ENCODE results near the gene FYB1.
"Not testable (repeated sequence)": the region's sequence is repeated elsewhere in the genome, so short reads cannot be mapped to it uniquely, and the experiment has no call there.

The FYB1 gene

DNA sequence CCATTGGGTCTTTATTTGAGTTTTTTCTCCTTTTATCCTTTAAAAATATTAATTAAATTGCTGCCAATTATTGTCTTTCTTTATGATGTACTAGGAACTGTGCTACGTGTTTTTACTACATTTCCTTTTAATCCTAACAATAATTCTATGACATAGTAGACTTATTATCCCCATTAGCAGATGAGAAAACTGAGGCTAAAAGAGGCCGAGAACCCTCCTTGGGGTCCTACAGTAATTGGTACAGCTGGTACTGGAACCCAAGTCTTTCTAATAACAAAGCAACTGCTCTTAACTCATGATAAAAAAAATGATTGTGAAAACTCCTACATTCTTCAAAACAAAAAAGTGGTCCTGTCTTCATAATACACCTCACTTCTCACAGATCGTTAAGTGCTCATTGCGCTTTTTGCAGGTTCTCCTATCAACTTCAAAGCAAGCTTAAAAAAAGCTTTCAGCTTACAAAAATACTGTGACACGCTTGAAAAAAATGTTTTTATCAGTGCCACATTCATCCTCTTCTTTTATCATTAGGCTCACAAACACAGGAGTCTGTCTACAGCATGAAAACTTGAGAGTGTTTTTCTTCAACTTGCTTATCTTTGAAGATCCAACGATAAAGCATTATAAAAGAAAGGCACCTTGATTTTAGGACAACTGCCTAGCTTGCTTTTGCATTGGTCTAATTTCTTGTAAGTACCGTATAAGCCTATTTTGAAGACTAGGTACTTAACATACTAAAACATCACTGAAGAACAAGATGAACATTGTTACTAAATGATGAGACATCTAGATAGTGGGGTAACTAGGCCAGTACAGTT lies 32.4 kb downstream of the FYB1 start:
- no peak for DNase-seq

DNA sequence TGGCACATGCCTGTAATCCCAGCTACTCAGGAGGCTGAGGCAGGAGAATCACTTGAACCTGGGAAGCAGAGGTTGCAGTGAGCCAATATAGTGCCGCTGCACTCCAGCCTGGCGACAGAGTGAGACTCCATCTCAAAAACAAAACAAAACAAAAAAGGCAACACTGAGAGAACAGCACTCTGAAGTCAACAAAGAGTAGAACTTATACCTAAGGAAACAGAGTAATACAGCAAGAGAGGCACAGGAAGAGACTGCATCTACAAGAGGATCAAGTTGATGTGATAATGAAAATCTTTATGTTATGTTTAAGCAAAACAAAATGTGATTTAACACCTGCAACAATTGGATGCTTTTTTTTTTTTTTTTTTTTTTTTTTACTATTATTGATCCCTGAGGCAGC lies 33.1 kb downstream of the FYB1 start:
- DNase-seq: no peak

DNA sequence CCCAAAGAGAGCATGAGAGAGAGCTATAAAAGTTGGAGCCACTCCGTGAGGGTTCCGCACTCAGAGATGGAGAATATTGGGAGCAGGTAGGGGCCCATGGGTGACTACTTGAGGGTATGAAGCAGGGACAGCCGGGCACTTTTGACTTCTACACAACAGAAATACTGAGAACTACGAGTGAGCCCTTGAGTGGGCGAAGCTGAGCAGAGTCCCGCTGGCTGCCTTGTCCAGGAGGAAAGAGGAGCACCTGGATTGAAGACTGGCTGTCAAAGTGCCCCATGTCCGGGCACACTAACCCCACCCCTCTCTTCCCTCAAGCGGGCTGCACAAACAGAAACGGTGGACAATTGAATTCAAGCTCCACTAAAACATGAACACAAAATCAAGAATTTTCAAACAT lies 33.6 kb downstream of the FYB1 start:
- no peak for DNase-seq

DNA sequence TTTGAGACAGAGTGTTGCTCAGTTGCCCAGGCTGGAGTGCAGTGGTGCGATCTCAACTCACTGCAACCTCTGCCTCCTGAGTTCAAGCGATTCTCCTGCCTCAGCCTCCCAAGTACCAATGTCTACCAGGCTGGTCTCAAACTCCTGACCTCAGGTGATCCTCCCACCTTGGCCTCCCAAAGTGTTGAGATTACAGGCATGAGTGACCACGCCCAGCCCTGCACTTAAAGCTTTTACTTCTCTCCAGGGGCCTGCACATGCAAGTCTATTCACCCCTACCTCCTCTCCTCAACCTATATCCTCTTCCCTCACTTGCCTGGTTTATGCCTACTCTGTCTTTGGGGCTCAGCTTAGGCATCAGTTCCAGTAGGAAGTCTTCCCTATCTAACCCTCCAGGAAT lies 39.8 kb downstream of the FYB1 start:
- not testable (repeated sequence) for DNase-seq

DNA sequence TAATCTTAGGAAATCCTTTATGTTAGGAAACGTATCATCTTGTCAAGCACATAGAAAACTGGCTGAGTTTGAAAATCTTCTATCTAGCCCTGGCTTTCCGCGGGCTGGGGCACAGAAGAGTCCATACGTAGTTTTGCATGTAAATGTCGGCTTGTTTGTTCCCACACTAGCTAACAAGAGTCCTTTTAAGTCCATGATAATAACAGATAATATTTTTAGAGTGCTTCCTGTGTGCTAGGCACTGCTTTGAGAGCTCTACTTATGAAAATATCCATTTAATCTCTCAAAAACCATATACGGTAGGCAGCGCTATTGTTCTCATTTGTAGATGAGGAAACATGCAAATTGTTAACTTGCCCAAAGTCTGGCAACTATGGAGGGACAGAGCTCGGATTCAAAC lies 40.5 kb downstream of the FYB1 start:
- no peak for DNase-seq

DNA sequence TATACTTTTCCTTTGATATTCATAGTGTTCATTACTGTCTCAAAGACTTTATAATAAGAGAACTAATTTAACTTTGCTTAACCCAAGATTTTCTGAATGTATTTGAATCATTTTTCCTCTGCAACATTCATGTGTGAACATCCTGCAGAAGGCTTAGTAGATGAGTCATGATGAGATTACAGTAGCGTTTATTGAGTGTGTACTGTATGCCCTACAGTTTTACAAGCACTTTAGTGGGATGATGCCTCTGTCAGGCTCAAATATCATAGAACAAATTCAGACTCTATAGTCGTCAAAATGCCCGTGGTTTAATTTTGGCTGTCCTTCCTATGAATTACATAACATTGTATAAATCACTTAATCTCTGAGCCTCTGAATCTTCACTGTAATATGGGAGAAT lies 41.2 kb downstream of the FYB1 start:
- no peak for DNase-seq

DNA sequence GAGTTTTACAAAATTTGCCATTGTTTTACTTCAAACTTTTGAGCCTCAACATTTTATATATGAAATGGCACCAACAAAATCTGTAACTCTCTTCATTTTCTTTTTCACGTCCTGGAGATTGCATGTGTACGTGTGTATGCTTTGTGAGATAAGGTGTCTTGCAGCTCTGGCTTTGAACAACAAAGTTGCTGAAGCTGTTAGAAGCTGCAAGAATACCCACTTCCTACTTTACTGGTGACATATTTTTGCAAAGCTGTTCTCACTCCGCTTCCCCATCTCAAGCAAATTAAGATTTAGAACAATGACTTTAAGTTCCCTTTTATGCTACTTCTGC lies 41.8 kb downstream of the FYB1 start:
- DNase-seq: no peak

DNA sequence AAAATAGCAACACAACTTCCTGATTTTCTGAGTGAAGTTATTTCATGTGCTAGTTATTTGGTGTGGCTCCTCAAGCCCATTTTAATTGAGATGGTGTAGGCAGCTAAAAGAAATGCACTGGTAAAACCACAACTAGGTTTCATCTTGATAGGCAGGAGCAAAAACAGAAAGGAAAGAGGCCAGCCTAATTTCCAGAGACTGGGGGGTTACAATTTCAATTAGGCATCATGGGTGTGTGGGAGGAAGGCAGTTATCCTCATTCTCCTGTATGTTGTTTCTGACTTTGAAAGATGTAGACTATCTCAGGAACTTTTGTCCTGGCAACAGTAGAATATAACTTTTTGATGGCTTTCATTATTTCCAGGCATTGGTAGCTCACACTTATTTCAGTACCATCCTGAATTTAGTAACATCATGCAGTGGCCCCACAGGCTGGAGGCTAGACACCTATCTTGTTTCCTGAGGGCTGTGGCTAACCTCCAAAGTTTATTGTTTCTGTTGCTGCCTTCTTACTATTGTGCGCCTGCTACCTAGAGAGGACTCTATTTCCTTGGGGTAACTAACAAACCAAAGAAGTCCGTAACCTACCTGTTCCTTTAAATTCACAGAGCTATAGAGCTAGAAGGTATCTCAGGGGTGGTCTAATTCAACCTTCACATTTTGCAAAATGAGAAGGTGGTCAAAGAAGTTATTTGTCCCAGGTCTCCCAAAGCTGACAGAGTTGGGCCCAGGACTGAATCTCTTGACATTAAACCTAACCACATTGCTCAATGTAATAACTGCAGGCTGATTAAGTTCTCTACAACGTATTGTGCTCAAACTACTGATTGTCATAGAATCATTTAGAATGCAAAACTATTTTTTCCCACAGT lies 42.4 kb downstream of the FYB1 start:
- DNase-seq: peak; percentile 51

DNA sequence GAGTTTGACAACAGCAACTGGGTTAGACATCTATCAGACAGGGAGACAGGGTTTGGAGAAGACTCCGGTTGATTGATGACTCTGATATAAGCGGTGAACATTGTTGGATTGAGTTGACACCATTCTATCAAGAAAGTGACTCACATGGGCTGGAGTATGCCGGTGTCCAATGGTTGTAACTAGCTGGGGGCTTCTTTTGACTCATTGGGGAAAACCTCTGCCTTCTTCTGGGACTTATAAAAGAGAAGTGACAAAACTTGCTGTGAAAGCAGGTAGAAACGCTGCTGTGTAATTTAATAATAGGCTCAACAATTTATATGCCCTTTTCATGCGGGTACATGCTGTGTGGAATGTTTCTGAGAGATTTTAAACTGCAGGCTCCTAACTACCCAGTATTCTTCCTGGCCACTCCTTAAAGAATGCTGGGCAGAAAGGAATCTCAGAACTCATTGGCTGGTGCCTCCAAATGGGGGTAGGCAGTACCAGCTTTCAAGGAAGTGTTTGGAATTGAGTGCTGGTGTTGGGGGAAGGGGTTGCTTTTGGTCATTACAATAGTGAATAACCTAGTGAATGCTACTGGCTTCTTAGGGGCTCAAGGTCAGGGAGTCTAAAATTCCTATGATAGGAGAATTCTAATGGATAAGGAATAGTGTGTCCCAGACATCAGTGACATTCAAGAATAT lies 43.9 kb downstream of the FYB1 start:
- peak; percentile 58 for DNase-seq

DNA sequence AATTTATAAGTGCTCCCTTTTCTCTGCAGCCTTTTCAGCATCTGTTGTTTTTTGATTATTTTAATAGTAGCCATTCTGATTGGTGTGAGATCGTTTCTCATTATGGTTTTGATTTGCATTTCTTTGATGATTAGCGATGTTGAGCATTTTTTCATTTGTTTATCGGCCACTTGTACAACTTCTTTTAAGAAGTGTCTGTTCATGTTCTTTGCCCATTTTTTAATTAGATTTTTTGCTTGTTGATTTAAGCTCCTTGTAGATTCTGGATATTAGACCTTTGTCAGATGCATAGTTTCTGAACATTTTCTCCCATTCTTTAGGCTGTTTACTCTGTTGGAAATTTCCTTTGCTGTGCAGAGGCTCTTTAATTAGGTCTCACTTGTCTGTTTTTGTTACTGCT lies 46.3 kb downstream of the FYB1 start:
- DNase-seq: no peak

DNA sequence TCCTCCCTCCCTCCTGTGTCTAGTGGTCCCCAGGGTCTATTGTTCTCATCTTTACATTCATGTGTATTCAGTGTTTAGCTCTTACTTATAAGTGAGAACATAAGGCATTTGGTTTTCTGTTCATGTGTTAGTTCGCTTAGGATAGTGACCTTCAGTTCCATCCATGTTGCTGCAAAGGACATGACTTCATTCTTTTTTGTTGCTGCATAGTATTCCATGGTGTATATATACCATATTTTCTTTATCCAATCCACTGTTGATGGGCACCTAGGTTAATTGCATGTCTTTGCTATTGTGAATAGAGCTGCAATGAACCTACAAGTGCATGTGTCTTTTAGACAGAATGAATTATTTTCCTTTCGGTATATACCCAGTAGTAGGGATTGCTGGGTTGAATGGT lies 46.8 kb downstream of the FYB1 start:
- DNase-seq: no peak

DNA sequence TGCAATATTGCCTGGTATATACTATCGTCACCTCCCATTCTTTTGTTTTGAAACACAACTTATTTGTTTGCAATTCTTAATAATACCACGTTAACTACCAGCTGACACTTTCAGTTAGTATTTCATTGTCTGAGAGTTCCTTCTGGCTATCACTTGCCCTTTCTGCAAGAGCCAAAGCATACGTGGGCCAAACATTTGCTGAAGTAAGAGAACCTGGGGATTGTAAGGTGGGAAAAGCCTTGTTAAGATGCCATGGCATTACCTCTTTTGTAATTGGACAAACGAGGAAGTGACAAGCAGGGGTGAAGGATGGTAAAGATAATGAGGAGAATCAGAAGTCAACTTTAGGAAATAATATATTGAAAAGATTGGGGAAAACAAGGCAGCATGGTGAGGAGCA lies 47.7 kb downstream of the FYB1 start:
- DNase-seq: no peak

DNA sequence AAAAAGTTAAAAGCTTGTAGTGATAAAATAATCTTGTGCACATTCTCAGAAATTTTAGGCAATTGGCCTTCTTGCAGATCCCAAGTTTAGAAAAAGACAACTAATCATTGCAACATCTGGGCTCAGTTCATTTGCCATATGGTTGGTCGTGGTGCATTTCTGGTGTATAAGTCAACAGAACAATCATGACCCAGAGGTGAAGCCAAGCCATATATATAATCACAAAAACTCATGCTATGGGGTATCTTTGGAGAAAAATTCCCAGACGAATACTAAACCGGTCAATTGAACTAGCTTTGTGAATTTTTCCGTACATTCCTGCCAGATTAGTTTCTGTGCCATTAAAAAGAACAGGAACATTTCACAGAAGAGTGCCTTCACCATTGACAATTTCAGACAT lies 50.3 kb downstream of the FYB1 start:
- DNase-seq: no peak

DNA sequence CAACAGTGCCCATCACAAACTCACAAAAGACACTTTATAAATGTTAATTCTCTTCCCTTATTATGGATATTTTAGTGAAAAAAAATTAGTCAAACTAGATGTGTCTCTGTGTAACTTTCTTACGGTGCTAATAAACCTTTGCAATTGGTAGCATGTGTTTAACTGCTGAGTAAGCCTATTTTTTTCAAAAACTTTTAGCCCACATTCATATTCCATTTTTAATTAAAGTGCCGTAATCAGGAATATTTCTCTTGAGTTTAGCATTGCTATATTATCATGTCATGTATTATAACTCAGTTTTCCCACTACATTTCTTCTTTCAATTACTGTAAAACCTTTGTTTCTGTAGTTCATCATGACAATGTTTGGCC lies 51.4 kb downstream of the FYB1 start:
- no peak for DNase-seq

DNA sequence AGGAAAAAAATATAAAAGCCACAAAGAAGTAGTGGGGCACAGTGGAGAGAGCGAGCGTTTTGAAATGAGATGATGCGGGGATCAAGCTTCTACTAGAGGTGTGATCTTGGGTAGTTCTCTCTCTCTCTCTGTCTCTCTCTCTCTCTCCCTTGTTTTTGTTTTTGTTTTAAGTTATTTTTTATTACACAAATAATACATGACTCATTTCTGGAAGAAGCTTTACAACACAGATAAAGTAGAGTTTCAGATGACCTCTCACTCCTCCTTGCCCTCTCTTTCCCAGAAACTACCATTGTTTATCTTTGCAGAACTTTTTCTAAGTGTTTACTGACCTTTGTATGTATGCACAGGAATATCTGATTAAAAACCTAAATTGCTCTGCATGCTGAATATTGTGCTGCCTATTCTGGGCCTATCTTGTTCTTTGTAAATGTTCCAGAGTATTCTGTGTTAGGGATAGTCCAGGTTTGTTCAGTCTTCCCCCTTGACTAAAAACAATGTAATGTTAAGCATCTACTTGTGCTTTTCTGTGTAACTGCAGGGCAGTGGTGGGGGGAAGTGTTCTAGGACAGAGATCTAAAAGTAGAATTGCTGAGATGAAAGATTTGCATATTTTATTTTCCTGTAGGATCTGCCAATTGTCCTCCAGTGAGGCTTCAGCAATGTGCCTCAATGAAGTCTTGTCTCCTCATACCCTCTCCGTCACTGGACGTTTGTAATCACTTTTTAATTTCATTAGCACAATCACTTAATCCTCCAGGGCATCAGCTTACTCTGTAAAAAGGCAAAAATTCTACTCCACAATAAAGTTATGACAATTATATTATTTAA lies 52.0 kb downstream of the FYB1 start:
- DNase-seq: no peak

DNA sequence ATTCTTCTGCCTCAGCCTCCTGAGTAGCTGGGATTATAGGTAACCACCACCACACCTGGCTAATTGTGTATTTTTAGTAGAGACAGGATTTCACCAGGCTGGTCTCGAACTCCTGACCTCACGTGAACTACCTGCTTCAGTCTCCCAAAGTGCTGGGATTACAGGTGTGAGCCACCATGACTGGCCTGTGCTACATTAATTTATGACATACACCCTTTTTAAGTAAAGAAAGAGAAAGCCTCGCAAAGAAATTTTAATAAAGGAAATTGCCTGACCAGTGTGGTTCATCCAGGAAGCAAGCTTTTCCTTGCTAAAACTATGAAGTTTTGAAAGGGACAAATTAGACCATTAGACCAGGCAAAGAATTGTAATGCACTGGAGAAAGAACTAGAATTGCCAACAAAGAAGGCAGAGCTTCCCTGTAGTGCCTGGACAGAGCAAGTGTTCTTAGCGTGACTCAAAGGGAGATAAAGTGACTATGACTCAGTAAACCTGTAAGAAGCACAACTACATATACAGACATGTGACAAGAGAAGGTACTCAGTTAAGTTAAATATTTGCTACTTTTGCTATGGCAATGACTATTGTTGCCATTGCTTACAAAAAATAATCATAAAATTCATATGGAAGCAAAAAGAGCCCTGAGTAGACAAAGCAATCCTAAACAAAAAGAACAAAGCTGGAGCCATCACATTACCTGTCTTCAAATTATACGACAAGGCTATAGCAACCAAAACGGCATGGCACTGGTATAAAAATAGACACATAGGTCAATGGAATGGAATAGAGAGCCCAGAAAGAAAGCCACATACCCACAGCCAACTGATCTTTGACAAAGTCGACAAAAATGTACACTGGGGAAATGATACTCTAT lies 54.6 kb downstream of the FYB1 start:
- no peak for DNase-seq

DNA sequence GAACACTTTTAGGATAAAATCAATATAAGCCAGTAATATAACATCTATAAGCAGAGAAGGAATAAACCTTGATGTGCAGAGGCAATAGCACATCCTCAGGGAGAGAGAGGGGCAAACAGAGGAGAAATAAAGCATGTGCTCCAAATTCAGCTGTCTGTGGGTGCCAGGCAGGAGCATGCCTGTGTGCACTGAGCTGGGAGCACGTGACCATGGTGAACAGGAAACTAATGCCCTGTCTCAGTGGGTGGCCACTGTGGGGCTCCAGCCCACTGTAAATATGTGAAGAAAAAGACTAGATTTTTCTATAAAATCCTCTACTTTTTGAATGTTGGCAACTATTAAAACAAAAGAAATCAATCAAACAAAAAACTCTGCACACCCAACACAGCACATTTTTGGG lies 55.3 kb downstream of the FYB1 start:
- peak; percentile 49 for DNase-seq

DNA sequence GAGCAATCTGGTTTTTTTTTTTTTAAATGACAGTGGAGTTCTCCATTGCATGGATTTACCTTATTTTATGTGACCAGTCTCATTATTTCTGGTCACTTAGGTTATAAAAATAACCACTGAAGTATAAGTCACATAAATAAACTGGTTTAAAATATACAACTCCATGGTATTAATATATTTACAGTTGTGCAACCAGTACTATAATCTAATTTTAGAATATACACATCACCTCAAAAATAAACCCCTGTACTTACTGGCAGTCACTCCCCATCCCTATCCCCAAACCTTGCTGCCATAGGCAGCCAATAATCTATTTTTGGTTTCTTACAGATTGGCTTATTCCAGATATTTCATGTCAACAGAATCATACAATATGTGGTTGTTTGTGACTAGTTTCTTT lies 57.8 kb downstream of the FYB1 start:
- DNase-seq: no peak

DNA sequence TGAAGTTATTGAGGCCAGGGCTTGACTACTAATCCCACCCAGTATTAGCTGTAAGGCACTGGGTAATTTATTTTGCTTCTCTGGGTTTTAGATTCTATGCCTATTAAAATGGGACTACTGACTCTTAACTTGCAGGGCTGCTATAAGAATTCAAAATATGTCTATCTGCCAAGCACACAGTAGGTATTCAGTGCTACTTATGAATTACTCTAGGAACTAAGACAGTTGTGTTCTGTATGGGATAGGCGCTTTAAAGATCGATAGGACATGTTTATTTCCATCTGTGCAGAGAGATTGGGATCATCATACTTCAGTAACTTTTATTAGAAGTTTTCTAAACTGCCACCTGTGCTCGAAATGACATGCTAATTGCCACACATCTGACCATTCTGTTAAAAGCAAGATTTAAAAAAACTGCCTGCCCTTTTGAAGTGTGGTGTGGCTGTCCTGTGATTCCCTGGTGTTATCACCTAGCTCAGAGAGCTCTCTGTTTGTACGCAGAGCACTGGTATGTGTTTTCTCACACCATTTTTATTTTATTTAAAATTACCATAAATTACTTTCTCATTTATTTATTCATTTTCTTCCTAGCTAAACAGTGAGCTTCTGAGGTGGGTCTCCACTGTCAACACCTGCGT lies 58.7 kb downstream of the FYB1 start:
- no peak for DNase-seq

DNA sequence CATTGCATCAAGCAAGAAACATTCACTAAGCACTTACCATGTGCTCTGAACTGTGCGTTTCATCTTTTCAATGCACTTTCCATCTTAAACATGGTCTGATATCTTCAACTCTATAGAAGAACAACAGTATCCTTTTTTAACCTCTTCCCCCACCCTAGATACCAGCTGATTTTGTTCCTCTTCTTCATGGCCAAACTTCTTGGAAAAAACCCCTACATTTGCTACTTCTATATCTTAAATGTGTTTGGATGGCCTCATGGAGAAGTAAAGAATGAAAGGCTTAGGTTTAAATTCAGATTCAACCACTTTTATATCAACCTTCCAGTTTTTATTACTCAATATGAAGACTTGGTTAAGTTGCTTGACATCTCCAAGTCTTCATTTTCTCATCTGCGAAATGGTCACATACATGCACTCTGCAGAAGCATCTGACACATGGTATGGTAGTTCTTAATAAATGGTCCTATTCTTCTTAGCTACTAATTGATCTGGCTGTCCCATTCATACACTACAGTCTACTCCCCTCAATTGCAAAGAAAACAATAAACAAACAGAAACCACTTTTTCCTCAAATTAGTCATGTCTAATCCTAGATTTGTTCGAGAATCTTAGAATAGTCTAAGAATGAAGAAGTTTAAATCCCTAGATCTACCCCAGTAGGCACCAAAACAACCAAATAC lies 59.4 kb downstream of the FYB1 start:
- DNase-seq: no peak

DNA sequence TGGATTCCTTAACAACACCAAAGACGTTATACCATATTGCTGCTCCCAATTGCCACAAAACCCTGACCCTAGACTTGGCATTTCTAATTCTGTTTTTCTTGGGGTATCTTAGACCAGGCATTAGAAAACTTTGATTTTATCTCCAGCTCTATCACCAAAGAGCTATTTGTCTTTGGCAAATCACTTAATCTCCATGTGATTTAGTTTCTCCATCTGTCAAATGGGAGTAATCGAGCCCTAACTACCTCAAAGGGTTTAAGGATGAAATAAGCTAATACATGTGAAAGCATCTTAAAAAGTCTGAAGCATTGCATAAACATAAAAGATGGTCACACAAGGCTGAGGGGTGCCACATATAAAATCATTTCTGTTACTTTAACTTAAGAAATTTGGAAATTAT lies 60.6 kb downstream of the FYB1 start:
- no peak for DNase-seq
